ENCODE data around the gene TRIB2. TPM values are rescaled to one million over a fixed set of nuclear protein-coding genes. Genes with fewer than 3 reads are reported as not detected.

Gene TRIB2
- total RNA-seq, 6 experiments from 2014 or later, result 9.1 to 24.4 (median 15.3) TPM

DNA sequence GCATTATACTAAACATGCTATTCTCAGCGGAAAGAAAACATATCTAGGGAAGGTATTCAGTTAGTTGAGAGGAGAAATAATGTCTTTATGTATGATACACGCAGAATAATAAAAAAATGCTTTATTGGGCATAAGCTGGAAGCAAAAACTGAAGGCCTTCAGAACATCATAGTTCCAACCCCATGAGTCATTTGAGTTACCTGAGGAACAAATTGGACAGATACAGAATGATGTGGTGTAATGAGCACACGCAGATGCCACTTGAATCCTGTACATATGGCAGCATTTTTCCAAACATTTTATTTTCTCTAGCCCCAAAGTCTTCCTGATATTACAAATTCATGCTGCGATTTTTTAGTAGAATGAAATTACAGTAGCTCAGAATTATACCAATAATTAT lies 23.2 kb upstream of the TRIB2 start:
- 78% methylated on average over 4 of the region's 4 CpGs for WGBS (ENCODE audit: insufficient coverage, low coverage, low lambda C conversion rate, missing lambda C conversion rate)
- DNase-seq (no peak), ATAC-seq (no peak)
- intact Hi-C loops (cut with DNase I), result no loop called here
- Histone ChIP-seq H3K4me1 (no peaks in the 10 kb centered on the region), H3K36me3 (no peaks in the 10 kb centered on the region), H3K9me3 (no peaks in the 10 kb centered on the region), H3K4me3 (no peak overlapping the region), H3K27me3 (no peaks in the 10 kb centered on the region), H3K27ac (no peak overlapping the region)
- TF ChIP-seq POLR2A (IDR thresholded peaks at IDR 0.05), result no peak
- TF ChIP-seq, protein P1, sequence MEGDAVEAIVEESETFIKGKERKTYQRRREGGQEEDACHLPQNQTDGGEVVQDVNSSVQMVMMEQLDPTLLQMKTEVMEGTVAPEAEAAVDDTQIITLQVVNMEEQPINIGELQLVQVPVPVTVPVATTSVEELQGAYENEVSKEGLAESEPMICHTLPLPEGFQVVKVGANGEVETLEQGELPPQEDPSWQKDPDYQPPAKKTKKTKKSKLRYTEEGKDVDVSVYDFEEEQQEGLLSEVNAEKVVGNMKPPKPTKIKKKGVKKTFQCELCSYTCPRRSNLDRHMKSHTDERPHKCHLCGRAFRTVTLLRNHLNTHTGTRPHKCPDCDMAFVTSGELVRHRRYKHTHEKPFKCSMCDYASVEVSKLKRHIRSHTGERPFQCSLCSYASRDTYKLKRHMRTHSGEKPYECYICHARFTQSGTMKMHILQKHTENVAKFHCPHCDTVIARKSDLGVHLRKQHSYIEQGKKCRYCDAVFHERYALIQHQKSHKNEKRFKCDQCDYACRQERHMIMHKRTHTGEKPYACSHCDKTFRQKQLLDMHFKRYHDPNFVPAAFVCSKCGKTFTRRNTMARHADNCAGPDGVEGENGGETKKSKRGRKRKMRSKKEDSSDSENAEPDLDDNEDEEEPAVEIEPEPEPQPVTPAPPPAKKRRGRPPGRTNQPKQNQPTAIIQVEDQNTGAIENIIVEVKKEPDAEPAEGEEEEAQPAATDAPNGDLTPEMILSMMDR (IDR thresholded peaks at IDR 0.05), result no peak

DNA sequence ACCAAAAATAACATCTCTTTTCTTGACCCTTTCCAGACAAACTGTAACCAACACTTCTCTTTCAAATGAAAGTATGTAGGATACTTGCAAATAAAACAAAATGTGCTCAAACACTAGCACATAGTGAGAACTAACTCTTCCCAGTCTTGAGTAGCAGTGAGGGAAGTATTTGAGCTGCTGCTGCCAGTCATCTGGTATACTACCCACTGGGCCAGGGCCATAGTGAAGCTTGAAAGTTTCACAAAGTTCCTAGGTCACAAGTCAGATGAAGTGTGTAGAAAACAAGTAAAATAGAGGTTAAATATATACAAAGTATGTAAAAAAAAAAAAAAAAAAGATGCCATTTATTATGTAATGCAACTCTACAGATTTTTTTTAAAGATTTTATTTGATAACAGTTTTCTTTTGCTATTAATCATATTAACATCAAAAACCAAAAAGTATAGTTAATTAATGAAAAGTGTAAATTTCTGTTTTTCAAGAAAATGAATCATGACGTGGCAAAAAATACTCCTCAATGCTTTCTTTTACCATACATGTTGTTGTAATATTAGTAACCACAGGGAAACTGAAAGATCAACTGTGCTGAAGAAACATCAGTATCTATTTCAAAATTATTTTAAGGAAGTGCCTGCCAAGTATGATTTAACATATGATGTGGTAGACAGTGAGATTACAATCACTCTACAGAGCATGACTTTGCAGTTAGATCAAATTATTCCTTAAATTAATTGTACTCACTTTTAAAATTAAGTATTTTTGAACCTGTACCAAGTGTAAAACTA lies 21.6 kb upstream of the TRIB2 start:
- Histone ChIP-seq H3K27me3 (no peaks in the 10 kb centered on the region), H3K4me1 (no peaks in the 10 kb centered on the region), H3K9me3 (no peaks in the 10 kb centered on the region), H3K4me3 (no peak overlapping the region), H3K36me3 (no peaks in the 10 kb centered on the region), H3K27ac (no peak overlapping the region)
- DNase-seq (no peak), ATAC-seq (no peak)
- WGBS (ENCODE audit: insufficient coverage, low coverage, low lambda C conversion rate, missing lambda C conversion rate), result 64% methylated on average over 1 of the region's 1 CpG
- no peak for TF ChIP-seq POLR2A (IDR thresholded peaks at IDR 0.05)
- TF ChIP-seq, protein P1 (IDR thresholded peaks at IDR 0.05), result no peak
- intact Hi-C loops (cut with DNase I), result no loop called here

DNA sequence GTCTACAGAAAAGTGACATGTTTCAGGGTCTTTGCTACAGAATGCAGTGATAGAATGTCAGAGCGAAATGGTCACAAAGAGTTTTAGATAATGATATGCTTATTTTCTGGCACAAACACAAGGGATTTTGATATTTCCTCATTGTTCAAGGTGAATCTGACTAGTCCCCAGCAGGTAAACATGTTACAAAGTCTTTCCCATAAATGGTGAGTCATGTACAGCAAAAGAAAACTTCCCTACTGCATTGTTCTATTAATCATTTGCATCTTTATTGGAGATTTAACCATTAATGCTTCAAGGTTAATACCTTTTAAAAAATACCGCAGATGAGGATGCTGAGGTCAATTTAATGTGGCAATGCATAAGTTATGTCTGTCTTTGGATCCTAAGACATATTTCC lies 19.1 kb upstream of the TRIB2 start:
- peak in 1 of 4 donors; percentile 70 for ATAC-seq
- TF ChIP-seq POLR2A (IDR thresholded peaks at IDR 0.05), result no peak
- TF ChIP-seq, protein P1 (IDR thresholded peaks at IDR 0.05), result no peak
- H3K27ac ChIP-seq, result no peak overlapping the region
- H3K9me3 ChIP-seq, result no peaks in the 10 kb centered on the region
- H3K36me3 ChIP-seq, result no peaks in the 10 kb centered on the region
- H3K27me3 ChIP-seq, result no peaks in the 10 kb centered on the region
- no peaks in the 10 kb centered on the region for H3K4me1 ChIP-seq
- 80% methylated on average over 2 of the region's 2 CpGs for WGBS (ENCODE audit: insufficient coverage, low coverage, low lambda C conversion rate, missing lambda C conversion rate)
- no peak overlapping the region for H3K4me3 ChIP-seq
- intact Hi-C loops (cut with DNase I), result no loop called here
- no peak for DNase-seq

DNA sequence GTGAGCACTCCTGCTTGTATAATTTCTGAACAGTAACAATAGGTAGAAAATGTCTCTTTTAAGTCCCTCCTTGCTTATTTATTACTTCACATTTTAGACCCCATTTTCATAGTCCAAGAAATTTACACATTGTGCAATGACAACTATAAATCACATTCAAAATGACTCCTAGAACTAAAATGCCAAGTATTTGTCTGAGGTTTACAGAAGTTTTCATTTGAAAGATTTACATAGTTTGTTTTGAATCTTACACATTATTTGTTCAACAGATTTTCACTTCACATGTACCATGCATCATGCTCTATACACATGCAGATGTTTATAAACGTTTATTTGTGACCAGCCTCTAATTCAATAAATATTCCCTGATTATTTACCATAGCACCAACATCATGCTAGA lies 15.7 kb upstream of the TRIB2 start:
- Histone ChIP-seq H3K27me3 (no peaks in the 10 kb centered on the region), H3K4me1 (no peaks in the 10 kb centered on the region), H3K36me3 (no peaks in the 10 kb centered on the region), H3K27ac (no peak overlapping the region), H3K9me3 (no peaks in the 10 kb centered on the region), H3K4me3 (no peak overlapping the region)
- TF ChIP-seq POLR2A (IDR thresholded peaks at IDR 0.05), result no peak
- TF ChIP-seq, protein P1 (IDR thresholded peaks at IDR 0.05), result no peak
- intact Hi-C loops (cut with DNase I), result no loop called here
- ATAC-seq (no peak), DNase-seq (no peak)
- 29% methylated on average over 1 of the region's 1 CpG for WGBS (ENCODE audit: insufficient coverage, low coverage, low lambda C conversion rate, missing lambda C conversion rate)

Data from right lobe of liver (tissue), 6 donors.